Erythroblast (primary cell): ENCODE measurements around the gene FBXW9.

Source experiments
- GATA1 ChIP-seq: IDR thresholded peaks from 2 replicates; pipeline ENCODE4 v1.6.1; 2011; ENCODE audit warnings: low read depth, mild to moderate bottlenecking, control low read depth, low read length, moderate library complexity
- POLR2A ChIP-seq: IDR thresholded peaks from 2 replicates; pipeline ENCODE4 v1.6.1; 2011; ENCODE audit warnings: mild to moderate bottlenecking, low read length

- TF ChIP-seq POLR2A: no peak
- TF ChIP-seq GATA1: no peak
Observed at GRCh38 chr19:12720851-12721655, 24.6 kb upstream of the FBXW9 start.
